NCI-H1417 treated with DMSO at 0.1 percent for 48 hours (cell line): ENCODE data around the gene DCT.

ENCODE experiments used
- DNase-seq: peaks from one replicate; lab custom pipeline; 2025; lab: John Stamatoyannopoulos, UW

Gene DCT

DNA sequence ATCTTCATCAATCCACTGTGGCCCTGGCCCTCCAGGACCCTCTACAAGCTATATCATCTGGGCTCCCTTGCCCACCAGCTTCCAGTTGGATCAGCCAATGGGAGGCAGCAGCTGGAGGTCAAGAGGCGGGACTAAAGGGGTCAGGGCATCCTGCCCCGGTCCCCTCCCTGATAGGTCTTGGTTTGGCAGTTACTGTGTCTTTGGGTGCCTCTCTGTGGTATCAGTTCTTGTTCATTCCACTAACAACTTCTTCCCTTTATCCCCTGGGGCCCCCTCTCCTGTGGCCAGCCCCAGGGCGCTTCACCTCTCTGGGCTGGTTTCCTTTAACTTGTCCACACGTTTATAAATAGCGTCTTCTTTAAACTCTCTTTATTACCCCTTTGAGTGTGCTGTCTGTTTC lies 83.6 kb downstream of the DCT start:
- no peak for DNase-seq

DNA sequence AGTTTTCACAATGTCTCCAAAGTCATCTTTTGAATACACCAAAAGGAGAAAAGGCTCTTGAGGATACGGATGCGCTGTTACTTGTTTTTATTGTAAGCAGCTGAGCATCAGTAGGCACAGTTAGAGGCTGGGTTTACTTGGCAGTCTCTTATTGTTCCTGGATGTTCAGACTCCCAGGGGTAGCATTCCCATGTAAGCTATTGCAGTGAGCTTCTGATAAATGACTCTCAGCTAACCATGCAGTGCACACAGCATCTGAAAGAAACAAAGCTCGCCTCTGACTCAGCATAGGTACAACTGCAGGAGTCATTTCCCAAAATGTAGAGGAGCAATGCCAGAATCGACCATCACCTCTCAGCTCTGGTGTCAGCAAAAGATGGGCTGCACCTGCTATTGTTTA lies 84.8 kb downstream of the DCT start:
- DNase-seq, result peak; percentile 82

DNA sequence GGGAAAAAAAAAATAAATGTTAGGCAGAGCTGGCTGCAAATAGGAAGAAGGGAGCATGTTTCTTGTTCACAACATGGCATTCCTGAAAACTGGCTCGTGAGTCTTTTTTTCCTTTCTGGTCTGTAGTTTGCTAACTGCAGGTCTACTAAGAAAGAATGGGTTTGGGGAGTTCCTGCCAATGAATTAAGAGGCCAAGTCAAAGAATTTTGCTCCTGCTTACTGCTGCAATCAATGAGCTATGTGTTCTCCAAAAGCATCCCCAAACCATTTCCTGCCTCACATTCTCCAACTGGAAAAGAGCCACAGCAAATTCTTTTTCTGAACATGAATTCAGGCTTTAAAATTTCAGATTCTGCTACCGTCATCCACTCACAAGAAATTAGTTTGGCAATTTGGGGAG lies 88.6 kb downstream of the DCT start:
- no peak for DNase-seq

- no peak for DNase-seq
Measured at GRCh38 chr13:94389604-94390351, 89.7 kb downstream of the DCT start.

DNA sequence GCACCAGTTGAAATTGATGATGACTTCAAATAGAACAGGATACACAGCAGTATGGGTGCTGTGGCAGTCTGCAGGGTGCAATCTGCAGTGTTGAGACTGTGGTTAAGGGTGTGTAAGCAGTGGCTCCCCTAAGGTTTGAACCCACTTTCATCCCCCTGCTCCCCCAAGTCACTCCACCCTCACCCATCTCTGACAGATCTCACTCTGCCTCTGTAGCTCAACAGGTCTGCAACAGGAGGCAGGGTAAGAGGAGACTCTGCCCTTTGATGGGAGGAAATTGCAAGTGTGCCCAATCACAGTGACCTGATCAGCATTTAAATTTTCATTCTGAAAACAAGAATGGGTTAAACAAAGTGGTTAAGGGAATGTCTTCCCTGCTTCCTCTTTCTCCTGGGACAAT lies 92.4 kb downstream of the DCT start:
- DNase-seq, result no peak
